ENCODE measurements around the gene PEX16.

Gene PEX16

GRCh38 chr11:45930951-45931570 lies 13.4 kb upstream of the PEX16 start:
- no peak for DNase-seq

DNA sequence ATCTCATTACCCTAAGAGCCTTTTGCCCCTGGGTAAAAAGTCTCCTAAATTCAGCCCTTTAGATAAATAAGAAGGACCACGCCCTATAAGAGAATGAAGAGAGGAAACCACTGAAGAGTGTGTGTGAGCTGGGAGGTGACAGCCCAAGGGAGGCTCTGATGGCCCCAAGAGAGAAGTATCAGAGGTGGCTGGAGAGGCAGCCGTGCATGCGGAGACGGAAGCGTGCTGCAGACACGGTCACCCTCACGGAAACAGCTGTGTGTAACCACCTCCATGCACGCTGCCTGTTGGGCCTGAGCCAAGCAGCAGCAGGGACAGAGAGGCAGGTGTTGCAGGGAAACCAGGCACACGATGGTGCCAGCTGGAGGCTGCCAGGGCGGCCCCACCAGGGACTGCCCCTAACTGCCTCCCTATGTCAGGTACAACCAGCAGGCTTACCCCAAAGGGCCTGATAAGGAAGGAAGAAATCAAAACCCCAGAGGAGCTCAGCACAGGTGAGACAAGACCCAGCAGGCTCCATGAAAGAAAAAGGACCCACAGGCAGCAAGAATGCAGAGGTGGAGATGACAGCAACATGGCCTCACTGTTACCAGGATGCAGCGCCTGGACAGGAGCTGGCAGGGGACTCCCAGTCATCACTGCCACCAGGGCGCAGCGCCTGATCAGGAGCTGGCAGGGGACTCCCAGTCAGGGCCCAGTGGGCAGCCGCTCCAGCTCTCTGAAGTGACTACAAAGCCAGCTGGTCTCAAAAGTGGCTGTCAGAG lies 12.5 kb upstream of the PEX16 start:
- no peak for DNase-seq

DNA sequence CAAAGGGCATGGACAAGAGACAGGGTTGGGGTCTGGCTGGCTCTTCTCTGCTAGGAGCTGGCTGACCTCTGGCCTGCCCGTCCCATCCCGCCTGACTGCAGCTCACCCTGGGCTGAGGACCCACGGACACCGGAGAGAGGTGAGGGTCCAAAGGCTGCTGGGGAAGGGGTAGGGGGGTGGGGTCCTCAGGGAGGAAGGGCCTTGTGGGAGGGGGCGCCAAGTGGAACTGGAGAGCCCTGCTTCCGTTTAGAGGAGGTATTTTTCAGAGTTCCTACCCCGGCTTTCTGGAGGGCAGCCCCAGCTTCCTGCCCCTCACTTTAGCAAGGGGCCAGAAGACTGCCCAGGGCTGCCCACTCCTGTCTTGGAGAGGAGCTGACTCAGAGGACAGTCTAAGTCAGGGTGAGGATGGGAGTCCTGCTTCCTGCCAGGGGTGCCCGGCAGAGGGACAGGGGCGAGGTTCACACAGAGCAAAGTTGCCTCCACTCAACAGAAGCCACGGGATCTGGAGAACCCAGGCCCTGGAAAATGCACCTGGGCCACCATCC lies 11.9 kb upstream of the PEX16 start:
- DNase-seq: no peak

- no peak for DNase-seq
Measured at GRCh38 chr11:45928535-45929215, 11.0 kb upstream of the PEX16 start.

- no peak for DNase-seq
Measured at GRCh38 chr11:45927684-45928413, 10.2 kb upstream of the PEX16 start.

DNA sequence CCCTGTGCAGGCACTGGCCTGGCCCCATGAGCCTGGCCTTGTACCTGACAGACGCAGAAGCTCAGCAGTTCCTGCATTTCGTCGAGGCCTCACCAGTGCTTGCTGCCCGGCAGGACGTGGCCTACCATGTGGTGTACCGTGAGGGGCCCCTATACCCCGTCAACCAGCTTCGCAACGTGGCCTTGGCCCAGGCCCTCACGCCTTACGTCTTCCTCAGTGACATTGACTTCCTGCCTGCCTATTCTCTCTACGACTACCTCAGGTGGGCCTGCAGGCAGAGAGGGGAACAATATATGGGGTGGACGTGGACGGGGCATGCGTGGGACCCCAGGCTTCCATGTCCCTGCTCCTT lies 9.6 kb upstream of the PEX16 start:
- no peak for DNase-seq

DNA sequence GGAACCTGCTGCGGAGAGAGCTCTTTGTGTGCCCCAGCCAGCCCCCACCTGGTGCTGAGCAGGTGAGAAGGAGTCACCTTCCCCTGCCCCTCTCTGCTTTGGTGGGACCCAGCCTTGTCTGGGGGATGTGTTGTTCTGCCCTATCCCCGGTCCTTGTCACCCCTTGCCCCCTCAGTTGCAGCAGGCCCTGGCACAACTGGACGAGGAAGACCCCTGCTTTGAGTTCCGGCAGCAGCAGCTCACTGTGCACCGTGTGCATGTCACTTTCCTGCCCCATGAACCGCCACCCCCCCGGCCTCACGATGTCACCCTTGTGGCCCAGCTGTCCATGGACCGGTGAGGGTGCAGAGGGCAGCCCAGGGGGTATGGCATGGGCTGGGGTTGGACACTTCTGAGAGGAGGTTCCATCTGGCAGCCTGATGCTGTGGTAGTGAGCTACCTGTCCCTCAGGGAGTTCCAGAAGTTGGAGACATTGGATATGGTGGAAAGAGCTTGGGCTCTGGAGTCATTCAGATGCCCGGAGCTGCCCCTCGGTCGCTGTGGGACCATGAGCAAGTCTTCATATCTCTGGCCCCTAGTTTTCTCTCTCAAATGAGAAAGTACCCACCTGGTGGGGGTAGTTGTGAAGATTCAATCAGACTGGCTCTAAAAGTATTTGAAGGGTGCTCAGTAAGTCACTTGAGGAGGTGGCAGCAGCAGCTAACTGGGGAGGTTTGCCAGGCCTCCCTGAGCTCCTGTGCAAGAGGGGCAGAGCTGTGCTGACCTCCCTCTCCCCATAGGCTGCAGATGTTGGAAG lies 9.1 kb upstream of the PEX16 start:
- no peak for DNase-seq

GRCh38 chr11:45926001-45926401 lies 8.3 kb upstream of the PEX16 start:
- no peak for DNase-seq

GRCh38 chr11:45925550-45925949 lies 7.9 kb upstream of the PEX16 start:
- DNase-seq: no peak

DNA sequence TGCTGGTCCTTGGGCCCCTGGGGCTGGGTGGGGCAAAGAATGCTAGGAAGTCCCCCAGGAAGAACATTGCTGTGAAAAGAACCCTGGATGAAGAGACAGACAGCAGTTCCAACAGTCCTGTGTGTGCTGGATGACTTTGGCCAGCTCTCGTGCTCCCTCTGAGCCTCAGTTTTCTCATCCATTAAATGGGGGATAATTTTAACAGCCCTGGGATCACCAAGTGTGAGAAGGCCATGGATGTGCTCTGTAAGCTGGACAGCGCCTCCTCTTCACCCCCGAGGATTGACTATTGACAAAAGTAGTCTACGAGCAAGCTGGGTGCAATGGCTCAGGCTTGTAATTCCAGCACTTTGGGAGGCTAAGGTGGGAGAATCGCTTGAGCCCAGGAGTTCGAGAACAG lies 7.2 kb upstream of the PEX16 start:
- no peak for DNase-seq

- no peak for DNase-seq
Measured at GRCh38 chr11:45924036-45924915, 6.6 kb upstream of the PEX16 start.

- DNase-seq: peak; percentile 76
Measured at GRCh38 chr11:45922425-45923082, 4.9 kb upstream of the PEX16 start, which contains the start of gene LARGE2. Gene LARGE2 (plus strand): TSS chr11:45922656. CDS start chr11:45922883, 227 bp downstream.

- DNase-seq: peak; percentile 86
Measured at GRCh38 chr11:45921561-45922424, 4.1 kb upstream of the PEX16 start.

- DNase-seq: no peak
Measured at GRCh38 chr11:45920531-45921477, 3.1 kb upstream of the PEX16 start.

GRCh38 chr11:45919806-45920530 lies 2.3 kb upstream of the PEX16 start:
- peak; percentile 60 for DNase-seq

DNA sequence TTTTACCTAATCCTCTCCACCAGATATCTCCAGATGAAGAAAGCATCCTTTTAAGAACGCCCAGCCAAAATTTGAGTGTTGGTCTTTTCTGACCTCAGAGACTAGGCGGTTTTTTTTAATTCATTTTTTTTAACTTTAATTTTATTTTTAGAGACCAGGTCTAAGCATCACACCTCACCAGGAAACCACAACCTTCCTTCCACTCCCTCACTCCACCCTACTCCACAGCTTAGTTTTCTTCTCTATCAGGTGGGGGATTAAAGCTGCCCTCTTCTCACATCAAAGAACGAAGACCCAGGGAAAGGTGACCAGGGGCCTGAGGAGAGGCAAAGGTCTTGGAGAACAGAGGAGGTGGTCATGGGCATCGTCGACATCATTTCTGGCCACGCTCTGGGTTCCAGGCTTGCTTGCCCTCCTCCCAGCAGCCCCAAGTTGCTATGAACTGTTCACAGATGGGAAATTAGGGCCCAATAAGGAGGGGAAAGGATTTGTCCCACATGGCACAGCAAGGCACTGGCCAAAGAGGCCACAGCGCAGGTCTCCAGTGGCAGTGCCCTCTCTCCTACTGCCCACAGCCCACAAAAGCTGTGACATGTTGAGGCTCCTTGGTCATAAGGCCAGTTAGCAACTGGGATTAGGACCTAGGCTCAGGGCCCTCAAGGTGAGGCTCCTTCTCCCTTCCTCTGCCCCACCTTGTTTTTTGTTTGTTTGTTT lies 1.4 kb upstream of the PEX16 start:
- peak; percentile 31 for DNase-seq

All from NCI-H82 (cell line).